Cardiac fibroblast (primary cell): ENCODE measurements around the gene KCNG1.

Experiments
- DNase-seq, 2 donors: peaks; one replicate each; pipeline versions ENCODE4 v3.0.0 to v3.0.0-alpha.2; 2010; ENCODE audit warnings: low read depth in 2 of 2
- H3K4me3 ChIP-seq, 2 donors: replicated peaks in 1 of 2; 1 replicate in 1 of 2; 2 replicates in 1 of 2; pipeline ENCODE4 v1.5.1; 2011; ENCODE audit warnings: low read depth in 2 of 2, low read length in 2 of 2, mild to moderate bottlenecking in 2 of 2, moderate library complexity in 1 of 2
- TF ChIP-seq, protein P1 (sequence below): IDR thresholded peaks from one replicate; pipeline ENCODE4 v1.5.1; 2011; ENCODE audit warnings: low read depth, mild to moderate bottlenecking, low read length, inconsistent platforms

Gene KCNG1

DNA sequence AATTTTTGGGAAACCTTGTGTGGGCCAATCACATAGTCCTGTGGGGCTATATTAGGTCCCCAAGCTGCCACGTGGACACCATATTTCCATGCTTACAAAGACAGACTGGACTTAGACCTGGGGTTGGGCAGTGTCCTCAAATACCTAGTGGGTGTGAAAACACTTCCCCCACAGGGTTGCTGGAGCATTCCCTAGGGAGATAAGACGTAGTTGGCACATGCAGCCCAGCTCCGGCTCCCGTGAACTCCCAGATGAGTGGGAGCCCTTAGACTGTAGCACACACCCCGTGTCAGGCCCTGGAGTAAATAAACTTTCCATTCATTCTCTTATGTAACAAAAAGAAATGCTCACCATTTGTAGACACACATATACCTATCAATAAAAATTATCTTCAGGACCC is 14.2 kb downstream of the KCNG1 start:
- no peak overlapping the region for H3K4me3 ChIP-seq
- DNase-seq: no peak
- TF ChIP-seq, protein P1, sequence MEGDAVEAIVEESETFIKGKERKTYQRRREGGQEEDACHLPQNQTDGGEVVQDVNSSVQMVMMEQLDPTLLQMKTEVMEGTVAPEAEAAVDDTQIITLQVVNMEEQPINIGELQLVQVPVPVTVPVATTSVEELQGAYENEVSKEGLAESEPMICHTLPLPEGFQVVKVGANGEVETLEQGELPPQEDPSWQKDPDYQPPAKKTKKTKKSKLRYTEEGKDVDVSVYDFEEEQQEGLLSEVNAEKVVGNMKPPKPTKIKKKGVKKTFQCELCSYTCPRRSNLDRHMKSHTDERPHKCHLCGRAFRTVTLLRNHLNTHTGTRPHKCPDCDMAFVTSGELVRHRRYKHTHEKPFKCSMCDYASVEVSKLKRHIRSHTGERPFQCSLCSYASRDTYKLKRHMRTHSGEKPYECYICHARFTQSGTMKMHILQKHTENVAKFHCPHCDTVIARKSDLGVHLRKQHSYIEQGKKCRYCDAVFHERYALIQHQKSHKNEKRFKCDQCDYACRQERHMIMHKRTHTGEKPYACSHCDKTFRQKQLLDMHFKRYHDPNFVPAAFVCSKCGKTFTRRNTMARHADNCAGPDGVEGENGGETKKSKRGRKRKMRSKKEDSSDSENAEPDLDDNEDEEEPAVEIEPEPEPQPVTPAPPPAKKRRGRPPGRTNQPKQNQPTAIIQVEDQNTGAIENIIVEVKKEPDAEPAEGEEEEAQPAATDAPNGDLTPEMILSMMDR: no peak

DNA sequence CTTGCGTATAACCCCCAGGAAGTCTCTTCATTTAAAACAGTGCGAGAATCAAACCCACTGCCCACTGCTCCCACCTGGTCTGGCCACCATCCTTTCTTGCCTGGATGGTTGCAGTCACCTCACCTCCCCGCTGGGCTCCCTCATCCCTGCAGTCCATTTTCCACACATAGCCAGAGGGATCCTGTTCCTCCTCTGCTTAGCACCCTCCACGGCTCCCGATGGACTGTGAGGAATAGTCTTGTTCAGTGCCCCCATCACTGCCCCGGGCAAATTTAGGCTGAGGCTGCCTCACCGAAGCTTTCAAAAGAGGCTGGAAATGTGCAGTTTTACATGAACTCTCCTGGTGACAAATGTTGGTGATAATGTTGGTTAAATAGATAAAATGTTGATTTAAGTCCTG is 17.7 kb downstream of the KCNG1 start:
- H3K4me3 ChIP-seq: no peak overlapping the region
- TF ChIP-seq, protein P1: no peak
- DNase-seq: no peak

DNA sequence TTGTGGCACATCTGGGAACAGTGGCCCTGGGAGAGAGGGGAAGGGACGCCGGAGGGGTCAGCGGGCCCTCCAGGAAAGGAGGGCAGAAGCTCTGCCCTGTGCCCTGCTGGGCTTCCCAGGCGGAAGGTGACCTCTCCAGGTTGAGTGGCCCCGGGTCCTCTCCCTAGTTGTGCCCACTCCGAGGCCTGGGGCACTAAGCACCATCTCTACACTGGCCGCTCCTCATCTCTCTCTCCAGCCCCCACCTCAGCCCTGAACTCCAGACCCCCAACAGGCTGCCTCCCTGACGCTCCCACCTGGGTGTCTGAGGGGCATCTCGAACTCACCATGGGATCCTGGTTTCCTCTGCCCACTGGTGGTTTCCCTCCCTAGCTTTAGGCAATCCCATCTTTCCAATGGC is 18.1 kb downstream of the KCNG1 start:
- no peak for DNase-seq
- H3K4me3 ChIP-seq: no peak overlapping the region
- TF ChIP-seq, protein P1: no peak

DNA sequence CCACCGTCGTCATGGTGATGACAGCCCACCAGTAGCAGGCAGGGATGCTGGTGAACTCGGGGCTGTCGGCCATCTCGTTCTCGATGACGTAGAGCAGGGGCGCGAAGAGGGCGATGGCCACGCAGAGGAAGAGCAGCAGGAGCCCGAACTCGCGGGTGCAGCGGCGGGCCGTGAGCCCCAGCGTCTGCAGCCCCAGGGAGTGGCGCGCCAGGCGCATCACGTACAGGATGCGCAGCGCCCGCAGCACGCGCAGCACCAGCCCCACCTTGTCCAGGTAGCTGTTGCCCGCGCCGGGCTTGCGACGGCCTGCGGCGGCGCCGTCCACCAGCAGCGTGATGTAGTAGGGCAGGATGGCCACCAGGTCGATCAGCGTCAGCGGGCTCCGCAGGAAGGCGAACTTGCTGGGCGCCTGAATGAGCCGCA is 18.6 kb downstream of the KCNG1 start:
- TF ChIP-seq, protein P1: no peak
- no peak overlapping the region for H3K4me3 ChIP-seq
- DNase-seq: no peak

DNA sequence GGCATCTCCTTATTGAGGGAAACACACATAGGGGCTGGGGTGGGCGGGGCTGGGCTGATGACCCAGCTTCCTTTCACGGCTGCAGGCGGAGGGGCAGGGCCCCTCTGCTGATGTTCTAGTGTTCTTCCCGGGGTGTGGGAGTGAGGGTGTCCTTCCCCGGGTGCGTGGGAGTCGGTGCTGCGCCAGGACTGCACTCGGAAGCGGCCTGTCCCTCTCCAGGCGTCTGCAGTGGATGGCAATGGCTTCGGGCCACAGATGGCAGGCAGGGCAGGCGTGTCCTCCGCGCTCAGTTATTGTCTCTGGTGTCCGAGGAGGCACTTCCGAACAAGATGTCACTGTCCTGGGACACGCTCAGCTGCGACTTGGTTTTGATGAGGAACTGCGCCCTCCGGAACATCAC is 19.2 kb downstream of the KCNG1 start:
- TF ChIP-seq, protein P1: no peak
- H3K4me3 ChIP-seq: no peak overlapping the region

DNA sequence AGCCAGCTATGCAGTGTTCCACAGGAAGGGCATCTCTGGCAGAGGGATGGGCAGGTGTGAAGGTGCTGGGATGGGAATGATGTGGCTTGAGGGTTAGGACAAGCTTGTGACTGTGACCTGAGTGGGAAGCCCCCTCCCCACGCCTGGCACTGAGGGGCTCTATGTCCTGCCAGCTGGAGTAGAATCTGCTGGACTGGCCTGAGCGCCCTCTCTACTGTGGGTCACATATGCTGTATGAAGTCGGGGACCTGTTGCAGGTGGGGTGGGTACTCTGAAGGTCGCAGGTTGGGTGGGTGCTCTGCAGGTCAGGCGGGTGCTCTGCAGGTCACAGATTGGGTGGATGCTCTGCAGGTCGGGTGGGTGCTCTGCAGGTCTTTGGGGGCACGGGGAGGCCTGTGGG is 20.3 kb downstream of the KCNG1 start:
- DNase-seq: no peak
- no peak overlapping the region for H3K4me3 ChIP-seq
- TF ChIP-seq, protein P1: no peak

More for the DNA sequence above, 19.2 kb downstream of the KCNG1 start:
- no peak for DNase-seq
